ENCODE data around the gene TM9SF1. TPM values are rescaled to one million over a fixed set of nuclear protein-coding genes. Genes with fewer than 3 reads are reported as not detected.

Gene TM9SF1
- total and polyA plus RNA-seq, 2 of the 13 experiments (the other 11 are each of a cell fraction or from before 2014, with no cell fraction given): 83.2 to 110 TPM

DNA sequence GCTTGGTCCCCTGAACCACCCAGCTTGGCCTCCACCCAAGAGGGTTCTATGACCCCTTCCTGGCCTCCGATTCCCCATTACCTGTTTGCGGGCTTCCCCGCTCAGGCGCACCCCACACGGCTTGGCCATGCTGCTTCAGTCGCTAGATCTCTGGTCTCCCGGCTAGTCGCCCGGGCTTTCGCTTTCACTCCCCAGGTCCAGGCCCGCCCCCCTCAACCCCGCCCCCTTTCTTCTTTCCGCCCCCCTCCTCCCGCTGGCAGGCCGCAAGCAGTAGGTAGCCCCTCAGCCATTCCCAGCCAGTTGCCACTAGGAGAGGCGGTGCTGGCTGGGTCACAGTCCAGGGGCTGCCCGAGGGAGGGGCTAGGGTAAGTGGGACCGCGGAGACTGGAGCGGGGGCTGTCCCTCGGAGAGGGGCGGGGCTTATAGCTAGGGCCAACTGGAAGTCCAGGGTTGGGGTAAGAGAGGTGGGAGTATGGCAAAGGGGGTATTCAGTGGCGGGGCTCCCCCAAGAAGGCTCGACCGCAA lies 48.7 kb downstream of the TM9SF1 start, which contains the start of gene PSME2 (continued):
- peak in 1 of 2 experiments; percentile 35; a peak in 1 of 4 replicates for TF ChIP-seq EP300 (IDR thresholded peaks at IDR 0.05; ENCODE audit: low read depth in 2 of 2, low read length in 2 of 2)
- TF ChIP-seq EP300 (CRISPR knock-in tag; IDR thresholded peaks at IDR 0.05; ENCODE audit: borderline replicate concordance): no peak
- no peak for TF ChIP-seq ZNF30 (CRISPR knock-in tag; IDR thresholded peaks at IDR 0.05)
- peak; percentile 20; the same call in 1 of the 2 replicates for TF ChIP-seq KDM4B (CRISPR knock-in tag; IDR thresholded peaks at IDR 0.05)
- 0 out of 2 replicates have a peak, but pooled peaks have one; percentile 16 for TF ChIP-seq ZFP41 (CRISPR knock-in tag; IDR thresholded peaks at IDR 0.05; ENCODE audit: borderline replicate concordance)
- TF ChIP-seq ZEB1 (IDR thresholded peaks at IDR 0.05; ENCODE audit: insufficient replicate concordance, low read depth): no peak
- 0 out of 2 replicates have a peak, but pooled peaks have one; percentile 83 for TF ChIP-seq ZNF136 (CRISPR knock-in tag; IDR thresholded peaks at IDR 0.05; ENCODE audit: low read depth)
- TF ChIP-seq, protein P1, sequence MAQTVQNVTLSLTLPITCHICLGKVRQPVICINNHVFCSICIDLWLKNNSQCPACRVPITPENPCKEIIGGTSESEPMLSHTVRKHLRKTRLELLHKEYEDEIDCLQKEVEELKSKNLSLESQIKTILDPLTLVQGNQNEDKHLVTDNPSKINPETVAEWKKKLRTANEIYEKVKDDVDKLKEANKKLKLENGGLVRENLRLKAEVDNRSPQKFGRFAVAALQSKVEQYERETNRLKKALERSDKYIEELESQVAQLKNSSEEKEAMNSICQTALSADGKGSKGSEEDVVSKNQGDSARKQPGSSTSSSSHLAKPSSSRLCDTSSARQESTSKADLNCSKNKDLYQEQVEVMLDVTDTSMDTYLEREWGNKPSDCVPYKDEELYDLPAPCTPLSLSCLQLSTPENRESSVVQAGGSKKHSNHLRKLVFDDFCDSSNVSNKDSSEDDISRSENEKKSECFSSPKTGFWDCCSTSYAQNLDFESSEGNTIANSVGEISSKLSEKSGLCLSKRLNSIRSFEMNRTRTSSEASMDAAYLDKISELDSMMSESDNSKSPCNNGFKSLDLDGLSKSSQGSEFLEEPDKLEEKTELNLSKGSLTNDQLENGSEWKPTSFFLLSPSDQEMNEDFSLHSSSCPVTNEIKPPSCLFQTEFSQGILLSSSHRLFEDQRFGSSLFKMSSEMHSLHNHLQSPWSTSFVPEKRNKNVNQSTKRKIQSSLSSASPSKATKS (CRISPR knock-in tag; IDR thresholded peaks at IDR 0.05): no peak
- no peak for TF ChIP-seq ZNF543 (CRISPR knock-in tag; IDR thresholded peaks at IDR 0.05)
- TF ChIP-seq SOX6 (IDR thresholded peaks at IDR 0.05): no peak
- peak; percentile 80 for TF ChIP-seq SOX6 (CRISPR knock-in tag; IDR thresholded peaks at IDR 0.05)
- TF ChIP-seq ZNF207 (IDR thresholded peaks at IDR 0.05; ENCODE audit: borderline replicate concordance): no peak
- TF ChIP-seq ZNF850 (CRISPR knock-in tag; conservative IDR thresholded peaks at IDR 0.05): no peak
- TF ChIP-seq, protein P2, sequence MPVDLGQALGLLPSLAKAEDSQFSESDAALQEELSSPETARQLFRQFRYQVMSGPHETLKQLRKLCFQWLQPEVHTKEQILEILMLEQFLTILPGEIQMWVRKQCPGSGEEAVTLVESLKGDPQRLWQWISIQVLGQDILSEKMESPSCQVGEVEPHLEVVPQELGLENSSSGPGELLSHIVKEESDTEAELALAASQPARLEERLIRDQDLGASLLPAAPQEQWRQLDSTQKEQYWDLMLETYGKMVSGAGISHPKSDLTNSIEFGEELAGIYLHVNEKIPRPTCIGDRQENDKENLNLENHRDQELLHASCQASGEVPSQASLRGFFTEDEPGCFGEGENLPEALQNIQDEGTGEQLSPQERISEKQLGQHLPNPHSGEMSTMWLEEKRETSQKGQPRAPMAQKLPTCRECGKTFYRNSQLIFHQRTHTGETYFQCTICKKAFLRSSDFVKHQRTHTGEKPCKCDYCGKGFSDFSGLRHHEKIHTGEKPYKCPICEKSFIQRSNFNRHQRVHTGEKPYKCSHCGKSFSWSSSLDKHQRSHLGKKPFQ (CRISPR knock-in tag; IDR thresholded peaks at IDR 0.05; ENCODE audit: insufficient replicate concordance): no peak
- TF ChIP-seq, protein P3, sequence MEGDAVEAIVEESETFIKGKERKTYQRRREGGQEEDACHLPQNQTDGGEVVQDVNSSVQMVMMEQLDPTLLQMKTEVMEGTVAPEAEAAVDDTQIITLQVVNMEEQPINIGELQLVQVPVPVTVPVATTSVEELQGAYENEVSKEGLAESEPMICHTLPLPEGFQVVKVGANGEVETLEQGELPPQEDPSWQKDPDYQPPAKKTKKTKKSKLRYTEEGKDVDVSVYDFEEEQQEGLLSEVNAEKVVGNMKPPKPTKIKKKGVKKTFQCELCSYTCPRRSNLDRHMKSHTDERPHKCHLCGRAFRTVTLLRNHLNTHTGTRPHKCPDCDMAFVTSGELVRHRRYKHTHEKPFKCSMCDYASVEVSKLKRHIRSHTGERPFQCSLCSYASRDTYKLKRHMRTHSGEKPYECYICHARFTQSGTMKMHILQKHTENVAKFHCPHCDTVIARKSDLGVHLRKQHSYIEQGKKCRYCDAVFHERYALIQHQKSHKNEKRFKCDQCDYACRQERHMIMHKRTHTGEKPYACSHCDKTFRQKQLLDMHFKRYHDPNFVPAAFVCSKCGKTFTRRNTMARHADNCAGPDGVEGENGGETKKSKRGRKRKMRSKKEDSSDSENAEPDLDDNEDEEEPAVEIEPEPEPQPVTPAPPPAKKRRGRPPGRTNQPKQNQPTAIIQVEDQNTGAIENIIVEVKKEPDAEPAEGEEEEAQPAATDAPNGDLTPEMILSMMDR (CRISPR knock-in tag; IDR thresholded peaks at IDR 0.05): peak; percentile 47
- TF ChIP-seq, protein P4, sequence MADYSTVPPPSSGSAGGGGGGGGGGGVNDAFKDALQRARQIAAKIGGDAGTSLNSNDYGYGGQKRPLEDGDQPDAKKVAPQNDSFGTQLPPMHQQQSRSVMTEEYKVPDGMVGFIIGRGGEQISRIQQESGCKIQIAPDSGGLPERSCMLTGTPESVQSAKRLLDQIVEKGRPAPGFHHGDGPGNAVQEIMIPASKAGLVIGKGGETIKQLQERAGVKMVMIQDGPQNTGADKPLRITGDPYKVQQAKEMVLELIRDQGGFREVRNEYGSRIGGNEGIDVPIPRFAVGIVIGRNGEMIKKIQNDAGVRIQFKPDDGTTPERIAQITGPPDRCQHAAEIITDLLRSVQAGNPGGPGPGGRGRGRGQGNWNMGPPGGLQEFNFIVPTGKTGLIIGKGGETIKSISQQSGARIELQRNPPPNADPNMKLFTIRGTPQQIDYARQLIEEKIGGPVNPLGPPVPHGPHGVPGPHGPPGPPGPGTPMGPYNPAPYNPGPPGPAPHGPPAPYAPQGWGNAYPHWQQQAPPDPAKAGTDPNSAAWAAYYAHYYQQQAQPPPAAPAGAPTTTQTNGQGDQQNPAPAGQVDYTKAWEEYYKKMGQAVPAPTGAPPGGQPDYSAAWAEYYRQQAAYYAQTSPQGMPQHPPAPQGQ (CRISPR knock-in tag; IDR thresholded peaks at IDR 0.05; ENCODE audit: borderline replicate concordance): no peak; the same call in 1 of the 2 replicates
- TF ChIP-seq, protein P5, sequence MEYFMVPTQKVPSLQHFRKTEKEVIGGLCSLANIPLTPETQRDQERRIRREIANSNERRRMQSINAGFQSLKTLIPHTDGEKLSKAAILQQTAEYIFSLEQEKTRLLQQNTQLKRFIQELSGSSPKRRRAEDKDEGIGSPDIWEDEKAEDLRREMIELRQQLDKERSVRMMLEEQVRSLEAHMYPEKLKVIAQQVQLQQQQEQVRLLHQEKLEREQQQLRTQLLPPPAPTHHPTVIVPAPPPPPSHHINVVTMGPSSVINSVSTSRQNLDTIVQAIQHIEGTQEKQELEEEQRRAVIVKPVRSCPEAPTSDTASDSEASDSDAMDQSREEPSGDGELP (IDR thresholded peaks at IDR 0.05; ENCODE audit: borderline replicate concordance, low read depth): peak; percentile 60; the same call in 1 of the 2 replicates
- peak; percentile 39 for TF ChIP-seq SOX13 (IDR thresholded peaks at IDR 0.05)
- peak in 1 of 2 experiments; percentile 61; a peak in 2 of 4 replicates for TF ChIP-seq SOX13 (CRISPR knock-in tag; conservative IDR thresholded peaks at IDR 0.05 in 1 of 2, IDR thresholded peaks at IDR 0.05 in 1 of 2)
- TF ChIP-seq ZNF546 (CRISPR knock-in tag; conservative IDR thresholded peaks at IDR 0.05): 0 out of 2 replicates have a peak, but pooled peaks have one; percentile 16
- 0 out of 2 replicates have a peak, but pooled peaks have one; percentile 24 for TF ChIP-seq RBFOX2 (IDR thresholded peaks at IDR 0.05; ENCODE audit: low read depth, low read length)
- no peak for TF ChIP-seq SKI (IDR thresholded peaks at IDR 0.05; ENCODE audit: partially characterized antibody)
